HG03135 (cell line): ENCODE results near the gene PHOSPHO1.

Source experiments
- ATAC-seq: cut with Tn5 transposase; IDR thresholded peaks from one replicate; pipeline ENCODE4 v1.9.1; 2021; ENCODE audit warnings: mild to moderate bottlenecking, moderate library complexity; ENCODE audit not compliant: unreplicated experiment

Gene PHOSPHO1

GRCh38 chr17:49247944-49248343, 17.4 kb upstream of the PHOSPHO1 start:
- ATAC-seq, result no peak

- no peak for ATAC-seq
Measured at GRCh38 chr17:49244839-49245238, 14.3 kb upstream of the PHOSPHO1 start.

- no peak for ATAC-seq
Measured at GRCh38 chr17:49242813-49243212, 12.2 kb upstream of the PHOSPHO1 start.

- ATAC-seq, result no peak
Measured at GRCh38 chr17:49241692-49242397, 11.3 kb upstream of the PHOSPHO1 start.

- no peak for ATAC-seq
Measured at GRCh38 chr17:49241040-49241439, 10.5 kb upstream of the PHOSPHO1 start.

GRCh38 chr17:49240619-49241018, 10.0 kb upstream of the PHOSPHO1 start:
- no peak for ATAC-seq

- ATAC-seq, result no peak
Measured at GRCh38 chr17:49239963-49240362, 9.4 kb upstream of the PHOSPHO1 start.

GRCh38 chr17:49235896-49236295, 5.3 kb upstream of the PHOSPHO1 start:
- ATAC-seq, result no peak

- no peak for ATAC-seq
Measured at GRCh38 chr17:49234509-49235080, 4.0 kb upstream of the PHOSPHO1 start.

- no peak for ATAC-seq
Measured at GRCh38 chr17:49231563-49231894, 942 bp upstream of the PHOSPHO1 start.

GRCh38 chr17:49229805-49230600, 584 bp downstream of the PHOSPHO1 start:
- no peak for ATAC-seq

GRCh38 chr17:49229076-49229804, 1.3 kb downstream of the PHOSPHO1 start:
- ATAC-seq, result no peak

GRCh38 chr17:49227436-49228261, 2.9 kb downstream of the PHOSPHO1 start:
- no peak for ATAC-seq

GRCh38 chr17:49226771-49227435, 3.7 kb downstream of the PHOSPHO1 start:
- no peak for ATAC-seq

- ATAC-seq, result no peak
Measured at GRCh38 chr17:49225554-49226236, 4.9 kb downstream of the PHOSPHO1 start.

- no peak for ATAC-seq
Measured at GRCh38 chr17:49224997-49225337, 5.6 kb downstream of the PHOSPHO1 start.

- ATAC-seq, result no peak
Measured at GRCh38 chr17:49224198-49224996, 6.2 kb downstream of the PHOSPHO1 start.

- no peak for ATAC-seq
Measured at GRCh38 chr17:49223517-49224197, 6.9 kb downstream of the PHOSPHO1 start.
